Epithelial cell of prostate (primary cell): ENCODE measurements around the gene TENM4.
"Not testable (repeated sequence)": the region's sequence is repeated elsewhere in the genome, so short reads cannot be mapped to it uniquely, and the experiment has no call there.

Experiments used
- DNase-seq: peaks from one replicate; pipeline ENCODE4 v3.0.0-alpha.2; 2011; ENCODE audit warnings: low read depth, low spot score
- H3K27ac ChIP-seq: fragments of 450-650 bp; 2 replicates; pipeline ENCODE4 v1.5.1; 2017; ENCODE audit warnings: mild to moderate bottlenecking

The TENM4 gene

GRCh38 chr11:78905756-78906155 lies 535.1 kb downstream of the TENM4 start:
- DNase-seq = no peak
- H3K27ac ChIP-seq = no peak overlapping the region

- no peak overlapping the region for H3K27ac ChIP-seq
- DNase-seq = no peak
Measured at GRCh38 chr11:78902771-78903507, 537.9 kb downstream of the TENM4 start.

- no peak overlapping the region for H3K27ac ChIP-seq
- no peak for DNase-seq
Measured at GRCh38 chr11:78901831-78902230, 539.0 kb downstream of the TENM4 start.

GRCh38 chr11:78898266-78898775 lies 542.5 kb downstream of the TENM4 start:
- no peak overlapping the region for H3K27ac ChIP-seq
- DNase-seq = no peak

- H3K27ac ChIP-seq = no peak overlapping the region
- DNase-seq = no peak
Measured at GRCh38 chr11:78893996-78894395, 546.8 kb downstream of the TENM4 start.

- no peak for DNase-seq
- no peak overlapping the region for H3K27ac ChIP-seq
Measured at GRCh38 chr11:78889698-78890097, 551.1 kb downstream of the TENM4 start.

- H3K27ac ChIP-seq = no peak overlapping the region
- peak; percentile 8 for DNase-seq
Measured at GRCh38 chr11:78886616-78887015, 554.2 kb downstream of the TENM4 start.

- no peak overlapping the region for H3K27ac ChIP-seq
- DNase-seq = no peak
Measured at GRCh38 chr11:78884761-78885160, 556.1 kb downstream of the TENM4 start.

GRCh38 chr11:78883506-78883905 lies 557.3 kb downstream of the TENM4 start:
- DNase-seq = no peak
- no peak overlapping the region for H3K27ac ChIP-seq

- DNase-seq, H3K27ac ChIP-seq: not testable (repeated sequence)
Measured at GRCh38 chr11:78879094-78879980, 561.5 kb downstream of the TENM4 start.

GRCh38 chr11:78878631-78879030 lies 562.2 kb downstream of the TENM4 start:
- H3K27ac ChIP-seq = no peak overlapping the region
- DNase-seq = no peak

- peak; percentile 6 for DNase-seq
- no peak overlapping the region for H3K27ac ChIP-seq
Measured at GRCh38 chr11:78876676-78877075, 564.2 kb downstream of the TENM4 start.

- DNase-seq = no peak
- H3K27ac ChIP-seq = no peak overlapping the region
Measured at GRCh38 chr11:78870655-78871054, 570.2 kb downstream of the TENM4 start.

- no peak overlapping the region for H3K27ac ChIP-seq
- DNase-seq = no peak
Measured at GRCh38 chr11:78869293-78869692, 571.5 kb downstream of the TENM4 start.

- no peak for DNase-seq
Measured at GRCh38 chr11:78868563-78868962, 572.3 kb downstream of the TENM4 start.

GRCh38 chr11:78860720-78861422 lies 580.0 kb downstream of the TENM4 start:
- H3K27ac ChIP-seq = no peak overlapping the region
- no peak for DNase-seq

More at GRCh38 chr11:78868563-78868962, 572.3 kb downstream of the TENM4 start:
- H3K27ac ChIP-seq = no peak overlapping the region

GRCh38 chr11:78857688-78858087 lies 583.1 kb downstream of the TENM4 start:
- DNase-seq = no peak
- no peak overlapping the region for H3K27ac ChIP-seq

GRCh38 chr11:78856211-78856610 lies 584.6 kb downstream of the TENM4 start:
- DNase-seq = no peak
- H3K27ac ChIP-seq = no peak overlapping the region

- no peak for DNase-seq
- no peak overlapping the region for H3K27ac ChIP-seq
Measured at GRCh38 chr11:78855116-78855515, 585.7 kb downstream of the TENM4 start.

- no peak overlapping the region for H3K27ac ChIP-seq
- no peak for DNase-seq
Measured at GRCh38 chr11:78853521-78853920, 587.3 kb downstream of the TENM4 start.
